NCI-H1694 (cell line): ENCODE measurements around the gene ENO1.
"Not testable (repeated sequence)": the region's sequence is repeated elsewhere in the genome, so short reads cannot be mapped to it uniquely, and the experiment has no call there.

ENCODE experiments used
- DNase-seq: peaks from one replicate; lab custom pipeline; 2025; lab: John Stamatoyannopoulos, UW

Gene ENO1

GRCh38 chr1:8878448-8878697, at the start of gene ENO1:
Gene ENO1 (minus strand): TSS chr1:8878686. CDS start chr1:8874908, 3,778 bp downstream.
- no peak for DNase-seq

- no peak for DNase-seq
Observed at GRCh38 chr1:8926707-8927694, 48.5 kb upstream of the ENO1 start.

GRCh38 chr1:8925960-8926359, 47.5 kb upstream of the ENO1 start:
- DNase-seq, result no peak

- DNase-seq, result no peak
Observed at GRCh38 chr1:8925406-8925805, 46.9 kb upstream of the ENO1 start.

GRCh38 chr1:8922962-8923361, 44.5 kb upstream of the ENO1 start:
- no peak for DNase-seq

- not testable (repeated sequence) for DNase-seq
Observed at GRCh38 chr1:8917536-8917935, 39.0 kb upstream of the ENO1 start.

GRCh38 chr1:8915446-8915845, 37.0 kb upstream of the ENO1 start:
- no peak for DNase-seq

GRCh38 chr1:8914466-8914865, 36.0 kb upstream of the ENO1 start:
- no peak for DNase-seq

GRCh38 chr1:8913457-8913856, 35.0 kb upstream of the ENO1 start:
- DNase-seq, result no peak

- DNase-seq, result no peak
Observed at GRCh38 chr1:8911416-8912309, 33.2 kb upstream of the ENO1 start.

- no peak for DNase-seq
Observed at GRCh38 chr1:8910914-8911313, 32.4 kb upstream of the ENO1 start.

GRCh38 chr1:8910331-8910730, 31.8 kb upstream of the ENO1 start:
- no peak for DNase-seq

GRCh38 chr1:8908388-8909151, 30.1 kb upstream of the ENO1 start:
- DNase-seq, result no peak

- no peak for DNase-seq
Observed at GRCh38 chr1:8905582-8906191, 27.2 kb upstream of the ENO1 start.

- no peak for DNase-seq
Observed at GRCh38 chr1:8903908-8904650, 25.6 kb upstream of the ENO1 start.

- no peak for DNase-seq
Observed at GRCh38 chr1:8903410-8903809, 24.9 kb upstream of the ENO1 start.

GRCh38 chr1:8902765-8903164, 24.3 kb upstream of the ENO1 start:
- DNase-seq, result no peak

- not testable (repeated sequence) for DNase-seq
Observed at GRCh38 chr1:8900684-8901083, 22.2 kb upstream of the ENO1 start.

GRCh38 chr1:8899046-8899445, 20.6 kb upstream of the ENO1 start:
- DNase-seq, result no peak

GRCh38 chr1:8898418-8898817, 19.9 kb upstream of the ENO1 start:
- DNase-seq, result not testable (repeated sequence)

GRCh38 chr1:8897505-8897904, 19.0 kb upstream of the ENO1 start:
- not testable (repeated sequence) for DNase-seq
